Calu3 (cell line): ENCODE data around the gene PIP4K2B. TPM values are rescaled to one million over a fixed set of nuclear protein-coding genes. Genes with fewer than 3 reads are reported as not detected.

Experiments
- BruUV-seq: library from RNA; stranded (reverse); fragments of 400-500 nt; replicated peaks from 2 replicates; lab custom pipeline; 2021; lab: Mats Ljungman, UMichigan
- CTCF ChIA-PET: fragments of 300-600 bp; sonication (Branson Sonifier 250); formaldehyde crosslinking; loops from one replicate; lab custom pipeline; 2022; ENCODE audit warnings: antibody characterized with exemption; lab: Charles Lee
- DNase-seq: peaks from one replicate; pipeline ENCODE4 v3.0.0; 2022
- H3K27ac Mint-ChIP-seq: one replicate; pipeline ENCODE4 v1.8.0; 2022; ENCODE audit warnings: mixed read lengths; ENCODE audit not compliant: unreplicated experiment
- H3K27me3 Mint-ChIP-seq: one replicate; pipeline ENCODE4 v1.8.0; 2022; ENCODE audit warnings: mixed read lengths; ENCODE audit not compliant: unreplicated experiment
- H3K36me3 Mint-ChIP-seq: one replicate; pipeline ENCODE4 v1.8.0; 2022; ENCODE audit warnings: mild to moderate bottlenecking, moderate library complexity, mixed read lengths; ENCODE audit not compliant: insufficient read depth, unreplicated experiment
- H3K4me1 Mint-ChIP-seq: one replicate; pipeline ENCODE4 v1.8.0; 2022; ENCODE audit warnings: mild to moderate bottlenecking, low read depth, mixed read lengths; ENCODE audit not compliant: unreplicated experiment
- H3K4me3 Mint-ChIP-seq: one replicate; pipeline ENCODE4 v1.8.0; 2022; ENCODE audit warnings: mild to moderate bottlenecking, low read depth, moderate library complexity, mixed read lengths; ENCODE audit not compliant: unreplicated experiment
- H3K9me3 Mint-ChIP-seq: one replicate; pipeline ENCODE4 v1.8.0; 2022; ENCODE audit warnings: low read depth, mixed read lengths; ENCODE audit not compliant: unreplicated experiment
- CTCF ChIP-seq: fragments of 200-600 bp; IDR thresholded peaks from one replicate; pipeline ENCODE4 v1.8.0; 2022; ENCODE audit warnings: antibody characterized with exemption; ENCODE audit not compliant: unreplicated experiment
- intact Hi-C: fragments of 100-400 bp; cut with micrococcal nuclease; formaldehyde crosslinking; loops from one replicate; pipeline ENCODE4 v1.10.0; 2022; ENCODE audit not compliant: unreplicated experiment
- total RNA-seq: library from RNA; stranded (reverse); gene quantifications from 2 replicates; pipeline ENCODE4 v1.2.3, GENCODE V29; 2022

Gene PIP4K2B
- total RNA-seq, 1 experiment from 2014 or later = 120 TPM

GRCh38 chr17:38735161-38735997, 64.0 kb downstream of the PIP4K2B start:
- Mint-ChIP-seq H3K27ac (peak overlapping the region; percentile 15), H3K4me3 (no peak overlapping the region), H3K4me1 (peaks cover 44% of the 10 kb centered on the region), H3K27me3 (no peaks in the 10 kb centered on the region), H3K36me3 (peaks cover 100% of the 10 kb centered on the region), H3K9me3 (no peaks in the 10 kb centered on the region)
- intact Hi-C loops = loop anchor here (1.0 kb wide), 1 partner anchor 58 kb away; no protein-coding TSS in a partner anchor
- CTCF ChIA-PET = interaction anchor here (0.5 to 2.6 kb wide), 41 partner anchors 10 to 1303 kb away, joined by 3 to 84 read pairs (median 5); partner anchors contain the start of genes MLLT6, PGAP3, PSMB3 and SRCIN1
- BruUV-seq = TSS peak; percentile 87
- peak; percentile 93 for DNase-seq
- TF ChIP-seq CTCF = peak; percentile 100

GRCh38 chr17:38733982-38734973, 65.1 kb downstream of the PIP4K2B start:
- no TSS peak for BruUV-seq
- CTCF ChIA-PET = interaction anchor here (0.5 to 2.6 kb wide), 22 partner anchors 11 to 1302 kb away, joined by 3 to 84 read pairs (median 6); partner anchors contain the start of genes MLLT6, PSMB3 and SRCIN1
- Mint-ChIP-seq H3K9me3 (no peaks in the 10 kb centered on the region), H3K27me3 (no peaks in the 10 kb centered on the region), H3K36me3 (peaks cover 98% of the 10 kb centered on the region), H3K27ac (peak overlapping the region; percentile 15), H3K4me3 (no peak overlapping the region), H3K4me1 (peaks cover 44% of the 10 kb centered on the region)
- peak; percentile 75 for DNase-seq
- intact Hi-C loops = no loop called here
- TF ChIP-seq CTCF = peak; percentile 70

- Mint-ChIP-seq H3K27me3 (no peaks in the 10 kb centered on the region), H3K36me3 (peaks cover 98% of the 10 kb centered on the region), H3K27ac (peak overlapping the region; percentile 15), H3K4me1 (peaks cover 44% of the 10 kb centered on the region), H3K4me3 (peak overlapping the region; percentile 2), H3K9me3 (no peaks in the 10 kb centered on the region)
- CTCF ChIA-PET = interaction anchor here (0.9 to 2.6 kb wide), 2 partner anchors 29 to 141 kb away, joined by 3 to 38 read pairs; partner anchors contain the start of gene MLLT6
- no peak for DNase-seq
- TF ChIP-seq CTCF = no peak
- BruUV-seq = TSS peak; percentile 4
- intact Hi-C loops = no loop called here
Observed at GRCh38 chr17:38733282-38733981, 65.9 kb downstream of the PIP4K2B start.
